NCI-H345 (cell line): ENCODE results near the gene BRPF1.

ENCODE experiments used
- DNase-seq: peaks from one replicate; lab custom pipeline; 2025; lab: John Stamatoyannopoulos, UW

Gene BRPF1

GRCh38 chr3:9732080-9732739, 675 bp downstream of the BRPF1 start:
- DNase-seq = no peak

DNA sequence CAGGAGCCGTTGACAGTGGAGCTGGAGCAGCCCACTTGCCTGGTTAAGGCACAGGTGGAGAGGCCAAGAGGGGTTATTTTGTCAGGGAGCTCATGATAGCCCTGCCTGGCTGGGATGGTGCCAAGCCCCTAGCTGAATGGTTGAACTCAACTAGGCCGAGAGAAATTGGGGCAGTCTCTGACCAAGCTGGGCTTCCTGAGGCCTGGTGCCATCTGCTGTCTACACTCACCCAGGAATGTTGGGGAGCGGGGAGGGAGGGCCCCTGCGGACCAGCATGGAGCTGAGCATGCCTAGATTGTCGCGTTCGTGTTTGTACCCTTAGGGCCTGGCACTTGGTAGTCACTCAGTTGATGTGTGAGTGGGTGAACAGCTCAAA, 1.2 kb downstream of the BRPF1 start:
- no peak for DNase-seq

DNA sequence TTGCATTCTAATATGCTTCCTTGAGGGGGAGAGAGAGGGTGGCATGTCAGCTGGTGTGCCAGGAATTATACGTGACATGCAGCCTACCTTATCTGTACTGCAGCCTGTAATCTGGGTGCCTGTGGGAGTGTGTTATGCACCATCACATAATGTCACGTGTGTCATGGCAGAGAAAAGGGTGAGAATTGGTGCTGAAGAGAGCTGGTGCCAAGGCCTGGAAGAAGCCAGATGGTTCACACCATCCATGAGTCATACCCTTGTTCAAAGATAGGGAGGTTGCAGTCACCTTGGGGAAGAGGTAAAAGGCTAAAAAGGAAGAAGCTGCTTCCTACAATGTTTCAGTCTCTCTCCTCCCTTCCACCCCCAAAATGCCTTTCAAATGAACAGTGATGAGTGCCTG, 5.3 kb downstream of the BRPF1 start:
- no peak for DNase-seq

DNA sequence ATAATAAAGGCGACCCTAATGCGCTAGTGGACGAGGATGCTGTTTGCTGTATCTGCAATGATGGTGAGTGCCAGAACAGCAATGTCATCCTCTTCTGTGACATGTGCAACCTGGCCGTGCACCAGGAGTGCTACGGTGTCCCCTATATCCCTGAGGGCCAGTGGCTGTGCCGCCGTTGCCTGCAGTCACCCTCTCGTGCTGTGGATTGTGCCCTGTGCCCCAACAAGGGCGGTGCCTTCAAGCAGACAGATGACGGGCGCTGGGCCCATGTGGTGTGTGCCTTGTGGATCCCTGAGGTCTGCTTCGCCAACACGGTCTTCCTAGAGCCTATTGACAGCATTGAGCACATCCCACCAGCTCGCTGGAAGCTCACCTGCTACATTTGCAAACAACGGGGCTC, 7.6 kb downstream of the BRPF1 start:
- no peak for DNase-seq

- no peak for DNase-seq
Observed at GRCh38 chr3:9742560-9742959, 11.0 kb downstream of the BRPF1 start.

GRCh38 chr3:9743548-9743947, 12.0 kb downstream of the BRPF1 start:
- DNase-seq = no peak

DNA sequence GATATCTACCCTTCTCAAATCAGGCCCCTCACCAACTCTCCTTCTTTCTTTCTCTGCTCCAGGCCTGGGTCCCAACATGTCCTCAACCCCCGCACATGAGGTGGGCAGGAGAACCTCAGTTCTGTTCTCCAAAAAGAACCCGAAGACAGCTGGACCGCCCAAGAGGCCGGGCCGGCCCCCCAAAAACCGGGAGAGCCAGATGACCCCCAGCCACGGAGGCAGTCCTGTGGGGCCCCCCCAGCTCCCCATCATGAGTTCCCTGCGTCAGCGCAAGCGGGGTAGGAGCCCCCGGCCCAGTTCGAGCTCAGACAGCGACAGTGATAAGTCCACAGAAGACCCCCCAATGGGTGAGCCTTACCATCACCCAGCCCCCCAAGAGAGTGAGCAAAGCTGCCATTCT, 12.6 kb downstream of the BRPF1 start:
- DNase-seq = no peak

DNA sequence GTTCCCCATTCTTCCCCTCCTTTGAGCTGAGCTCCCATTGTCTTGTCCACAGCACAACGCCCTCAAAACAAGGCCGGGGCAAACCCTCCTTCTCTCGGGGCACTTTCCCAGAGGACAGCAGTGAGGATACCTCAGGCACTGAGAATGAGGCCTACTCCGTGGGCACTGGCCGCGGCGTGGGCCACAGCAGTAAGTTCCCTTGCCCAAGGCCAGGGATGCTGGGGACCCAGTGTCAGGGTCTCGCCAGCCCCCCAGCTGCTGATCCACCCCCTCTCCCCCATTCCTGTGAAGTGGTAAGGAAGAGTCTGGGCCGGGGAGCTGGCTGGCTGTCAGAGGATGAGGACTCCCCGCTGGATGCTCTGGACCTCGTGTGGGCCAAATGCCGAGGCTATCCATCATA, 14.0 kb downstream of the BRPF1 start:
- DNase-seq = no peak

GRCh38 chr3:9746330-9746729, 14.8 kb downstream of the BRPF1 start:
- DNase-seq = no peak

DNA sequence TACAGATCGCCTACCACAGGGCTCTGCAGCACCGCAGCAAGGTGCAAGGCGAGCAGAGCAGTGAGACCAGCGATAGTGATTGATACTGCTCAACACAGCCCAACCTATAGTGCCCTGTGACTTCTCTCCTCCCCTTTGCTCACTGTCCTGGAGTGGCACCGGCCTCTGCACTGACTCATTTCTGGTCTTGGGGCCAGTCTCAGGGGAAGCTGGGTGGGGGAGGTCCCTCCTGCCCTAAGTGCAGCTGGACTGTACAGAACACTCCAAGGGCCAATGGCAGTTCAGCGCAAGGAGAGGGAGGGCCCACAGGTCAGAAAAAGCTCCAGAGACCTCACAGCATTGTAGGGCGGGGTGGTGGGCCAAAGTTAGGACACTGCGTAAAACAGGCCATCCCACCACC, 15.7 kb downstream of the BRPF1 start:
- no peak for DNase-seq

- DNase-seq = no peak
Observed at GRCh38 chr3:9748031-9748430, 16.5 kb downstream of the BRPF1 start.

DNA sequence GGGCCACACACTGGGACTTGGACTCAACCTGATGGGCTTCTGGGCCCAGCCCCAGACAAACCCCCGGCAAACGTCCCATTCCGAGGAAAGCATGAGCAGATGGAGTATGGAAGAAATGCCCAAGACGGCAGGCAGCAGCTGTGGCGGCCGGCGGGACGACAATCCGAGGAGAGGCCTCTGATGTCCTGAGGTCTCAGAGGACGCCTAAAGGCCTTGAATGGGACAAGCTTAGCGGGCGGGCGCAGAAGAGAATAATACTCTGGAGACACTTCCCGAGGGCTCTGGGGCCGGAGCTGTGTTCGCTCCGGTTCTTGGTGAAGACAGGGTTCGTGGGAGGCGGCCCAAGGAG, 17.7 kb downstream of the BRPF1 start:
- DNase-seq = no peak

- peak; percentile 95 for DNase-seq
Observed at GRCh38 chr3:9749645-9750555, 18.4 kb downstream of the BRPF1 start, which contains the start of gene OGG1. Gene OGG1 (plus strand): TSS chr3:9749952. CDS start chr3:9750287, 335 bp downstream.

GRCh38 chr3:9750556-9751411, 19.2 kb downstream of the BRPF1 start:
- DNase-seq = no peak

- DNase-seq = no peak
Observed at GRCh38 chr3:9754678-9755077, 23.1 kb downstream of the BRPF1 start.

GRCh38 chr3:9757427-9757826, 25.9 kb downstream of the BRPF1 start:
- no peak for DNase-seq

GRCh38 chr3:9760779-9761505, 29.4 kb downstream of the BRPF1 start:
- DNase-seq = no peak

DNA sequence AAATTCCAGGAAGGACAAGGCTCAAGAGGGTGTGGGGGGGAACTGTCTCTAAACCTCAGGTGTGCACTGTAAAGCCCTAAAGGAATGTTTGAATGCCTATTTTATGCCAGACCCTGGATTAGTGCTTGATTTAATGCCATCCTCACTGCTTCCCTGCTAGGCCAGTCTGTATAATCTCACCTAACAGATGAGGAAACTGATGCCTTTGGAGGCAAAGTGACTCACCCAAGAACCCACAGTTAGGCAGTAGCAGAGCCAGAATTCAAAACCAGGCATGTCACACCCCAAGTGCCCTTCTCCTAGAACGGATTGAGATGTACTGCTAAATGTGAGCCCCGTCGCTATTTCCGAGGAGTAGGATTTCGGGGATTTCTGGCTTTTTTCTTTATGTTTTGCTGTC, 30.4 kb downstream of the BRPF1 start:
- no peak for DNase-seq

DNA sequence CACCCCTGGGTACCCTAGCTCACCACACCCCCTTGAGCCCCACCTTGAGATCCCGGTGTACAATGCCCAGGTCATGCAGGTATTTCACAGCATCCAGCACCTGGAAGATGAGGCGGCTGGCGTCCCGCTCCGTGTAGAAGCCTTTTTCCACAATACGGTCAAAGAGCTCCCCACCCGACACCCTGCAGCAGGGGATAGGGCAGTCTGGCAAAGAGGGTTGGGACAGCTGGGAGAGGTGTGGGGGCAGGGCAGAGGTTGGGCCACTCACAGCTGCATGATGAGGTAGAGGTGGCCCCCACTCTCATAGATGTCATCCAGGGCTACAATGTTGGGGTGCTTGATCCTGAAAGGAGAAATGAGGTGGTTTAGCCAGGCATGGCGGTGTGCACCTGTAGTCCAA, 31.3 kb downstream of the BRPF1 start:
- DNase-seq = no peak

- no peak for DNase-seq
Observed at GRCh38 chr3:9765865-9766264, 34.3 kb downstream of the BRPF1 start.

GRCh38 chr3:9767418-9767817, 35.9 kb downstream of the BRPF1 start:
- DNase-seq = no peak
